ENCODE data around the gene MPHOSPH9. TPM values are rescaled to one million over a fixed set of nuclear protein-coding genes. Genes with fewer than 3 reads are reported as not detected.

The MPHOSPH9 gene
- total and polyA plus RNA-seq, 2 donors (not counting 3 experiments of a cell fraction or from before 2014, with no cell fraction given), result 7.8 to 42.4 TPM

DNA sequence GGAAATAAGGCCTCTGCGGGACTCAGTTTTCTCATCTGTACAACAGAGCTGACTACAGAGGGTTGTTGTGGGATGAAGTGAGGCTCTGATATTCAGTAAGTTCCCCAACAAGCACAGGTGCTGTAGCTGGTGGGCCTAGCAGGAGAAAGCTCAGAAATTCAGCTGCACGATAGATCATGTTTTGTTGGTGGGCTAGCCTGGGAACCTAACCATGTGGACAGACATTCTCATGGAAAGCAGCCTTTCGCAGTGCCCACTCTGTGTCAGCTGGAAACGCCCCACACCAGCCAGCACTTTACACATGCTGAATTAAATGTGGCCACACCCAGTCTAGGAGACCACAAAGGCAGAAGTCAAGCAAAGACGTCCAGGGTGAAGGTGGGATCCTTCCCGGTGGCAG is 98.1 kb downstream of the MPHOSPH9 start:
- Histone ChIP-seq H3K9me1 (replicated peaks; ENCODE audit: control insufficient read depth, extremely low read depth, insufficient read depth, low read length) (no peaks in the 10 kb centered on the region), H3K4me1 (ENCODE audit: control insufficient read depth, extremely low read depth, insufficient read depth, low read length) (peaks cover under 1% of the 10 kb centered on the region), H3K4me3 (replicated peaks in 1 of 3; ENCODE audit: insufficient read depth in 1 of 3, low read depth in 1 of 3, low read length in 3 of 3) (no peak overlapping the region), H3K9me3 (replicated peaks; ENCODE audit: control insufficient read depth, insufficient read depth, low read length) (no peaks in the 10 kb centered on the region), H3K79me2 (ENCODE audit: control insufficient read depth, insufficient read depth, low read length) (peaks cover 7% of the 10 kb centered on the region), H3K4me2 (ENCODE audit: insufficient read depth, low read length) (no peak overlapping the region), H3K27ac (ENCODE audit: insufficient read depth, low read depth, low read length) (no peak overlapping the region), H3K36me3 (ENCODE audit: control insufficient read depth in 2 of 2, extremely low read depth in 1 of 2, insufficient read depth in 2 of 2, low read length in 2 of 2) (no peaks in the 10 kb centered on the region), H2AFZ (ENCODE audit: low read depth, low read length) (no peak overlapping the region), H3K27me3 (ENCODE audit: control insufficient read depth in 2 of 2, insufficient read depth in 2 of 2, low read length in 2 of 2) (no peaks in the 10 kb centered on the region), H4K20me1 (replicated peaks; ENCODE audit: control insufficient read depth, extremely low read depth, insufficient read depth, low read length) (no peaks in the 10 kb centered on the region), H3K9ac (replicated peaks; ENCODE audit: extremely low read depth, insufficient read depth, low read length) (no peak overlapping the region)
- ChIA-PET POLR2A (no interaction called here), CTCF (interaction anchor here (0.7 to 1.5 kb wide), 5 partner anchors 14 to 92 kb away, joined by 3 to 4 read pairs (median 3); partner anchors contain the start of gene PITPNM2)
- dilution Hi-C loops (cut with MboI; ENCODE audit: extremely low pct_ligation_motif_present, low sequenced_read_pairs), result no loop called here
- no peak for TF ChIP-seq GATA2 (IDR thresholded peaks at IDR 0.05; ENCODE audit: insufficient read depth, insufficient read length, low read depth, low read length)
- TF ChIP-seq, protein P1, sequence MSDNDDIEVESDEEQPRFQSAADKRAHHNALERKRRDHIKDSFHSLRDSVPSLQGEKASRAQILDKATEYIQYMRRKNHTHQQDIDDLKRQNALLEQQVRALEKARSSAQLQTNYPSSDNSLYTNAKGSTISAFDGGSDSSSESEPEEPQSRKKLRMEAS (IDR thresholded peaks at IDR 0.05; ENCODE audit: insufficient read depth, insufficient read length), result no peak
- TF ChIP-seq POLR2A (IDR thresholded peaks at IDR 0.05; ENCODE audit: low read depth, low read length), result no peak
- TF ChIP-seq EZH2 (IDR thresholded peaks at IDR 0.05; ENCODE audit: borderline replicate concordance, low read depth, low read length, severe bottlenecking), result no peak
- TF ChIP-seq, protein P2, sequence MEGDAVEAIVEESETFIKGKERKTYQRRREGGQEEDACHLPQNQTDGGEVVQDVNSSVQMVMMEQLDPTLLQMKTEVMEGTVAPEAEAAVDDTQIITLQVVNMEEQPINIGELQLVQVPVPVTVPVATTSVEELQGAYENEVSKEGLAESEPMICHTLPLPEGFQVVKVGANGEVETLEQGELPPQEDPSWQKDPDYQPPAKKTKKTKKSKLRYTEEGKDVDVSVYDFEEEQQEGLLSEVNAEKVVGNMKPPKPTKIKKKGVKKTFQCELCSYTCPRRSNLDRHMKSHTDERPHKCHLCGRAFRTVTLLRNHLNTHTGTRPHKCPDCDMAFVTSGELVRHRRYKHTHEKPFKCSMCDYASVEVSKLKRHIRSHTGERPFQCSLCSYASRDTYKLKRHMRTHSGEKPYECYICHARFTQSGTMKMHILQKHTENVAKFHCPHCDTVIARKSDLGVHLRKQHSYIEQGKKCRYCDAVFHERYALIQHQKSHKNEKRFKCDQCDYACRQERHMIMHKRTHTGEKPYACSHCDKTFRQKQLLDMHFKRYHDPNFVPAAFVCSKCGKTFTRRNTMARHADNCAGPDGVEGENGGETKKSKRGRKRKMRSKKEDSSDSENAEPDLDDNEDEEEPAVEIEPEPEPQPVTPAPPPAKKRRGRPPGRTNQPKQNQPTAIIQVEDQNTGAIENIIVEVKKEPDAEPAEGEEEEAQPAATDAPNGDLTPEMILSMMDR (IDR thresholded peaks at IDR 0.05; ENCODE audit: extremely low read depth in 1 of 2, insufficient read depth in 1 of 2, low read depth in 1 of 2, low read length in 2 of 2), result no peak
- TF ChIP-seq MYC (IDR thresholded peaks at IDR 0.05; ENCODE audit: low read depth, low read length), result no peak
- TF ChIP-seq POLR2AphosphoS5 (IDR thresholded peaks at IDR 0.05; ENCODE audit: insufficient read depth, low read depth, low read length), result no peak
- no peak for TF ChIP-seq JUN (IDR thresholded peaks at IDR 0.05; ENCODE audit: borderline replicate concordance, insufficient read depth, insufficient read length, low read depth)
- intact Hi-C loops (cut with micrococcal nuclease), result no loop called here
- no peak for FAIRE-seq
- DNase-seq (ENCODE audit: low read depth, low spot score), result no peak
- no TSS peak for BruUV-seq (replicated peaks)
